Cardiac fibroblast (primary cell): ENCODE data around the gene CNDP2.
"Not testable (repeated sequence)": the region's sequence is repeated elsewhere in the genome, so short reads cannot be mapped to it uniquely, and the experiment has no call there.

Experiments used
- DNase-seq, 2 donors: peaks; one replicate each; pipeline versions ENCODE4 v3.0.0 to v3.0.0-alpha.2; 2010; ENCODE audit warnings: low read depth in 2 of 2
- H3K4me3 ChIP-seq, 2 donors: replicated peaks in 1 of 2; 1 replicate in 1 of 2; 2 replicates in 1 of 2; pipeline ENCODE4 v1.5.1; 2011; ENCODE audit warnings: low read depth in 2 of 2, low read length in 2 of 2, mild to moderate bottlenecking in 2 of 2, moderate library complexity in 1 of 2
- CTCF ChIP-seq: IDR thresholded peaks from one replicate; pipeline ENCODE4 v1.5.1; 2011; ENCODE audit warnings: low read depth, mild to moderate bottlenecking, low read length, inconsistent platforms

The CNDP2 gene

GRCh38 chr18:74551452-74551851, 55.3 kb downstream of the CNDP2 start:
- no peak for DNase-seq
- no peak overlapping the region for H3K4me3 ChIP-seq
- TF ChIP-seq CTCF = no peak

- DNase-seq = peak; percentile 87 to 89
- H3K4me3 ChIP-seq = no peak overlapping the region
- peak; percentile 77 for TF ChIP-seq CTCF
Observed at GRCh38 chr18:74551936-74552555, 55.9 kb downstream of the CNDP2 start.

DNA sequence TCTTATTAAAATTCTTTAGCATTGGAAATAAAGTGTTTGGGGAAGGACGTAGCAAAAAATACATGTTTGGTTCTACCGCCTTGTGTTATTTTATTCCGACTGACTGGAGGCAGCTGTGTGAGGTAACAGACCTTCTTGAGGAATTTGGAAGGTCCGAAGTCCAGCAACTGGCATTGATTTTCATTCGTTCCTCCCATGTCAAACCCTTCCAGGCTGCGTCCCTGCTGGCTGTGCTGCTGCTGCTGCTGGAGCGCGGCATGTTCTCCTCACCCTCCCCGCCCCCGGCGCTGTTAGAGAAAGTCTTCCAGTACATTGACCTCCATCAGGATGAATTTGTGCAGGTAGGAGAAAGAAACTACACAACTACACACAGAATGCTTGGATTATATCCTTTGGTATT, 60.0 kb downstream of the CNDP2 start:
- DNase-seq = no peak

GRCh38 chr18:74558096-74558495, 61.9 kb downstream of the CNDP2 start:
- no peak for DNase-seq
- no peak for TF ChIP-seq CTCF
- no peak overlapping the region for H3K4me3 ChIP-seq

More for the DNA sequence above, 60.0 kb downstream of the CNDP2 start:
- TF ChIP-seq CTCF = no peak
- H3K4me3 ChIP-seq = no peak overlapping the region

DNA sequence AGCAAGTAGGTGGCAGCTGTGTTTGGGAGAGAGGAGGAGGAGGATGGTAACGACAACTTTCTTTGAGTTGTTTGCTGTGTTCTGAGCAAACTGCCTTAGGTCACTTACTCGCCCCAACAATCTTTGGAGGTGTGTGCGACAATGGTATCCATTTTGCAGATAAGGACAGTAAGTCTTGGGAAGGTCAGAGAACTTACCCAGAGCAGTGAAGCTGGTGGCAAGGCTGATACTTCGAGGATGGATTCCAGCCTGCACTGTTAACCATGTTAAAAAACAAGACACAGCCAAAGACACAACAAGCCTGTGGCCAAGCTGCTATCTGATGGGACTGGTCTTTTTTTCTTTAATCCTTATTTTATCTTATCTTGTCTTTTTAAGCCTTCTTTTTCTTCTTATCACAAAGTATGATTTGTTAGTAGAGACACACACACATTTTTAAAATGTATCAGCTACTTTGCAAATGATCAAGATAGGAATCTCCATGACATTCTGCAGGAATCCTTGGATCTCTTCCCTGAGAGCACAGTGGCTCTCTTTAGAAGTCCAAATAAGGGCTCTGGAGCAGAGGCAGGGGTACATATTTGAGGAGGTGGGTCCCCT, 66.1 kb downstream of the CNDP2 start:
- no peak for DNase-seq
- no peak overlapping the region for H3K4me3 ChIP-seq
- TF ChIP-seq CTCF = no peak

GRCh38 chr18:74562775-74563174, 66.6 kb downstream of the CNDP2 start:
- no peak for DNase-seq
- no peak for TF ChIP-seq CTCF
- no peak overlapping the region for H3K4me3 ChIP-seq

GRCh38 chr18:74563999-74564398, 67.8 kb downstream of the CNDP2 start:
- H3K4me3 ChIP-seq = no peak overlapping the region
- DNase-seq = no peak
- no peak for TF ChIP-seq CTCF

GRCh38 chr18:74565164-74565563, 69.0 kb downstream of the CNDP2 start:
- DNase-seq, H3K4me3 ChIP-seq: not testable (repeated sequence)

DNA sequence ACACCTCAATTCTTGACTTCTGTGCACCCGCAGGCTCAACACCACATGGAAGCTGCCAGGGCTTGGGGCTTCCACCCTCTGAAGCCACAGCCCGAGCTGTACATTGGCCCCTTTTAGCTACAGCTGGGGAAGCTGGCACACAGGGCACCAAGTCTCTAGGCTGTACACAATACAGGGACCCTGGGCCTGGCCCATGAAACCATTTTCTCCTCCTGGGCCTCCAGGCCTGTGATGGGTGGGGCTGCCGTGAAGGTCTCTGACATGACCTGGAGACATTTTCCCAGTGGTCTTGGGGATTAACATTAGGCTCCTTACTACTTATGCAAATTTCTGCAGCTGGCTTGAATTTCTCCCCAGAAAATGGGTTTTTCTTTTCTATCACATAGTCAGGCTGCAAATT, 69.8 kb downstream of the CNDP2 start:
- H3K4me3 ChIP-seq, DNase-seq: not testable (repeated sequence)
